HCT116 (cell line): ENCODE data around the gene XRN2.

Experiments
- ELF1 ChIP-seq: IDR thresholded peaks from 2 replicates; pipeline ENCODE4 v1.6.1; 2012; ENCODE audit warnings: low read depth, borderline replicate concordance
- EZH2phosphoT487 ChIP-seq: fragments of 200-600 bp; IDR thresholded peaks from 2 replicates; pipeline ENCODE4 v1.6.1; 2018; ENCODE audit warnings: antibody characterized with exemption, borderline replicate concordance
- RAD21 ChIP-seq: IDR thresholded peaks from 2 replicates; pipeline ENCODE4 v1.6.1; 2012; ENCODE audit warnings: low read depth, mild to moderate bottlenecking
- YY1 ChIP-seq: IDR thresholded peaks from 2 replicates; pipeline ENCODE4 v1.6.1; 2011; ENCODE audit warnings: low read length, low read depth, moderate library complexity, mild to moderate bottlenecking; ENCODE audit not compliant: insufficient replicate concordance; ENCODE audit errors: extremely low read depth
- TF ChIP-seq, protein P1 (sequence below), 3 experiments: fragments of 200-600 bp in 1 of 3; sonication (generic) in 1 of 3; IDR thresholded peaks in 2 of 3; conservative IDR thresholded peaks in 1 of 3; 2 replicates each; pipeline ENCODE4 v1.5.1; 2012 to 2017; ENCODE audit warnings: low read depth in 2 of 3, low read length in 2 of 3, antibody characterized with exemption in 1 of 3, borderline replicate concordance in 1 of 3, control low read depth in 1 of 3, mild to moderate bottlenecking in 1 of 3, mixed read lengths in 1 of 3, mixed run types in 1 of 3, moderate library complexity in 1 of 3; ENCODE audit not compliant: insufficient read depth in 1 of 3

DNA sequence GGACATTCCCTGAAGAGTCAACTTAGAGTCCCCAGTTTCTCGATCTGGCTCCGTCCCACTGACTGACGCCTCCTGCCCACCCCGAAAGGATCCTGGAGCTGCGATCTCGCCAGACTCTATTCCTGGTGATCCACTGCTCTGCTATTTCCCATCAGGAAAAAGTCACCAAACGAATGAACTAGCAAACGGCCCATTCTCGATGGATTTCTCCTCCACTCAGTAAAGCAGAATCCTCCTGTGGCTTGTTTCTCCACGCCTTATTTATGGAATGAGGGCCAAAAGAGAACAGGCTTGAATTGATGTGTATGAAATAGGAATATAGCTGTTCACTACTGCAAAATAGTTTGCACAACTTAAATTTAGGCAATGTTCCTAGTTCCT is 88.8 kb downstream of the XRN2 start:
- TF ChIP-seq ELF1 (no peak), RAD21 (no peak), EZH2phosphoT487 (no peak), YY1 (no peak)
- TF ChIP-seq, protein P1, sequence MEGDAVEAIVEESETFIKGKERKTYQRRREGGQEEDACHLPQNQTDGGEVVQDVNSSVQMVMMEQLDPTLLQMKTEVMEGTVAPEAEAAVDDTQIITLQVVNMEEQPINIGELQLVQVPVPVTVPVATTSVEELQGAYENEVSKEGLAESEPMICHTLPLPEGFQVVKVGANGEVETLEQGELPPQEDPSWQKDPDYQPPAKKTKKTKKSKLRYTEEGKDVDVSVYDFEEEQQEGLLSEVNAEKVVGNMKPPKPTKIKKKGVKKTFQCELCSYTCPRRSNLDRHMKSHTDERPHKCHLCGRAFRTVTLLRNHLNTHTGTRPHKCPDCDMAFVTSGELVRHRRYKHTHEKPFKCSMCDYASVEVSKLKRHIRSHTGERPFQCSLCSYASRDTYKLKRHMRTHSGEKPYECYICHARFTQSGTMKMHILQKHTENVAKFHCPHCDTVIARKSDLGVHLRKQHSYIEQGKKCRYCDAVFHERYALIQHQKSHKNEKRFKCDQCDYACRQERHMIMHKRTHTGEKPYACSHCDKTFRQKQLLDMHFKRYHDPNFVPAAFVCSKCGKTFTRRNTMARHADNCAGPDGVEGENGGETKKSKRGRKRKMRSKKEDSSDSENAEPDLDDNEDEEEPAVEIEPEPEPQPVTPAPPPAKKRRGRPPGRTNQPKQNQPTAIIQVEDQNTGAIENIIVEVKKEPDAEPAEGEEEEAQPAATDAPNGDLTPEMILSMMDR (IDR thresholded peaks at IDR 0.05 in 2 of 3, conservative IDR thresholded peaks at IDR 0.05 in 1 of 3; ENCODE audit: borderline replicate concordance in 1 of 3, insufficient read depth in 1 of 3, low read depth in 2 of 3, low read length in 2 of 3), result no peak
